ENCODE results near the gene RUSC2. TPM values are rescaled to one million over a fixed set of nuclear protein-coding genes. Genes with fewer than 3 reads are reported as not detected.
A peak's percentile ranks its signal among the peaks of the same experiment; 100 is the strongest.
"Not testable (repeated sequence)": the region's sequence is repeated elsewhere in the genome, so short reads cannot be mapped to it uniquely, and the experiment has no call there.

Gene RUSC2
- total RNA-seq, 4 donors from 2014 or later = 18.5 to 32.0 (median 30.1) TPM

DNA sequence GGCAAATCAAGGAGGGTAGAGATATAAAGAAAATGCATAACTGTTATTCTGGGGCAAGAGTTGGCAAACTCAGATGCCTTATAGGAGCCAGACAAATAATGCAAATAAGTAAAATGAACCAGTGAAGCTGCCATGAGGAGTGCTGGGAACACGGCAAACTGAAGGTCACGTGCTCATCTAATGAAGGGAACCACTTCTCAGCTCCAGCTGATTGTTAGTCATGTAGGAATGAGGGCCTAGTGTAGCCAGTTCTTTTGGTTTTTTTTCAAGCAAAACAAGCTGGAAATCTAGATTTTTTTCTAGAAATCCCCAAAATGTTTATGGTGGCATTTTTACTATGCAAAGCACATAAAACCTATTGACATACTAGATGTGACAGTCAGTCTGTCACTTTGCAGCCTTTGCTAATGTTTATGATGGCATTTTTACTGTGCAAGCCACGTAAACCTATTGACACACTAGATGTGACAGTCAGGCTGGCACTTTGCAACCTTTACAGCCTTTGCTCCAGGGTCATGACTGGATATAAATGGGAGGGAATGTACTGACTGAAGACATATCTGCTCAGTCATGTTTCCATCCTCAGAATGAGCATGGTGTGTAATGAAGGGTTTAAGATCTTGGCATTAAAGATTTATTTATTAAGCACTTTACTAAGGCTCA lies 39.4 kb downstream of the RUSC2 start:
- intact Hi-C loops (cut with DNase I; ENCODE audit: low total_unique reads) = no loop called here
- WGBS, 2 donors = 86 to 91% methylated on average over 3 of the region's 3 CpGs

DNA sequence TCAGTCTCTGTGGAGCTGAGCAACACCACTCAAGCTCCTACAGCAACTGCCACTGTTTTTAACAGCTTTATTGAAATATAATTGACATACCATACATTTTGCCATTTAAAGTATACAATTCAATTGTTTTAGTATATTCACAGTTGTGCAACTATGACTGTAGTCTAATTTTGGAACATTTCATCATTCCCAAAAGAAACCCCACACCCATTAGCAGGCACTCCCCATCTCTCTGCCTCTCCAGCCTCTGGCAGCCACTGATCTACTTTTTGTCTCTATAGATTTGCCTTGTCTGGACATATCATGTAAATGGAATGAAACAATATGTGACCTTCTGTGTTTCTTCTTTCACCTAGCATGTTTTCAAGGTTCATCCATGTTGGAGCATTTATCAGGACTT lies 43.5 kb downstream of the RUSC2 start:
- H3K4me3 ChIP-seq (ENCODE audit: low read depth, poor library complexity, severe bottlenecking) = no peak overlapping the region
- DNase-seq (ENCODE audit: low spot score in 2 of 2) = no peak
- TF ChIP-seq POLR2A (IDR thresholded peaks at IDR 0.05) = no peak
- TF ChIP-seq, protein P1, sequence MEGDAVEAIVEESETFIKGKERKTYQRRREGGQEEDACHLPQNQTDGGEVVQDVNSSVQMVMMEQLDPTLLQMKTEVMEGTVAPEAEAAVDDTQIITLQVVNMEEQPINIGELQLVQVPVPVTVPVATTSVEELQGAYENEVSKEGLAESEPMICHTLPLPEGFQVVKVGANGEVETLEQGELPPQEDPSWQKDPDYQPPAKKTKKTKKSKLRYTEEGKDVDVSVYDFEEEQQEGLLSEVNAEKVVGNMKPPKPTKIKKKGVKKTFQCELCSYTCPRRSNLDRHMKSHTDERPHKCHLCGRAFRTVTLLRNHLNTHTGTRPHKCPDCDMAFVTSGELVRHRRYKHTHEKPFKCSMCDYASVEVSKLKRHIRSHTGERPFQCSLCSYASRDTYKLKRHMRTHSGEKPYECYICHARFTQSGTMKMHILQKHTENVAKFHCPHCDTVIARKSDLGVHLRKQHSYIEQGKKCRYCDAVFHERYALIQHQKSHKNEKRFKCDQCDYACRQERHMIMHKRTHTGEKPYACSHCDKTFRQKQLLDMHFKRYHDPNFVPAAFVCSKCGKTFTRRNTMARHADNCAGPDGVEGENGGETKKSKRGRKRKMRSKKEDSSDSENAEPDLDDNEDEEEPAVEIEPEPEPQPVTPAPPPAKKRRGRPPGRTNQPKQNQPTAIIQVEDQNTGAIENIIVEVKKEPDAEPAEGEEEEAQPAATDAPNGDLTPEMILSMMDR (IDR thresholded peaks at IDR 0.05) = no peak
- intact Hi-C loops (cut with DNase I; ENCODE audit: low total_unique reads) = no loop called here

More for the DNA sequence above, 39.4 kb downstream of the RUSC2 start:
- TF ChIP-seq, protein P1 (IDR thresholded peaks at IDR 0.05) = no peak
- no peak for TF ChIP-seq POLR2A (IDR thresholded peaks at IDR 0.05)
- no peak overlapping the region for H3K4me3 ChIP-seq (ENCODE audit: low read depth, poor library complexity, severe bottlenecking)
- DNase-seq (ENCODE audit: low spot score in 2 of 2) = no peak

DNA sequence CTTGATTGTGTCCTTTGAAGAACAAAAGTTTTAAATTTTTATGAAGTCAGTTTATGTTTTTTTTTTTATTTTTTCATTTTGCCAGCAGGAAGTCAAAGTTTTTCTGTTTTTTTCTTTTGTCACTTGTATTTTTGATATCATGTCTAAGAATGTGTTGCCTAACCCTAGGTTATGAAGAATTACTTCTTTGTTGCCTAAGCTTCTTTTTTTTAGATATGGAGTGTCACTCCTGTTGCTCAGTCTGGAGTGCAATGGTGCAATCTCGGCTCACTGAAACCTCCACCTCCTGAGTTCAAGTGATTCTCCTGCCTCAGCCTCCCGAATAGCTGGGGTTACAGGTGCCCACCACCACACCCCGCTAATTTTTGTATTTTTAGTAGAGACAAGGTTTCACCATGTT lies 45.0 kb downstream of the RUSC2 start:
- H3K4me3 ChIP-seq (ENCODE audit: low read depth, poor library complexity, severe bottlenecking); DNase-seq (ENCODE audit: low spot score in 2 of 2); intact Hi-C loops (cut with DNase I; ENCODE audit: low total_unique reads): not testable (repeated sequence)
- WGBS, 2 donors = 90 to 95% methylated on average over 3 of the region's 3 CpGs

DNA sequence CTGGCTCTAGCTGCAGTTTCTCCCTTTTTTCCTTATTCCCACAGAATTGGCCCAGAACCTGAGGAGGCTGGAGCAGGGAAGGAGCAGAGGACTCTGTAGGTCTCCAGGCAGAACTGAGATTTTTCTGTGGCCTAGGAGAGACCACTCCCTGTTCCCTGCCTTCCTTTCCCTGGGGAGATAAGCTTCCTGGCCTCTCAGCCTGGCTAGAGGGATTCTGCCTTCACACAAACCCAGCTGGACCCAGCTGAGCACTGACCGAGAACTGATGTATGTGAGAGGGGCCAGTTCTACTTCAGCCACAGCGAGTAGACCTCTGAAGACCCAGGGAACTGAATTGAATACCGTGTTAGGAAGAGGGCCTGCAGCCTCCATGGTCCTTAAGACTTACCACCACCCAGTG lies 48.0 kb downstream of the RUSC2 start:
- no peak for TF ChIP-seq POLR2A (IDR thresholded peaks at IDR 0.05)
- TF ChIP-seq, protein P1 (IDR thresholded peaks at IDR 0.05) = no peak
- no peak overlapping the region for H3K4me3 ChIP-seq (ENCODE audit: low read depth, poor library complexity, severe bottlenecking)
- intact Hi-C loops (cut with DNase I; ENCODE audit: low total_unique reads) = no loop called here
- WGBS, 2 donors = 47 to 64% methylated on average over 3 of the region's 3 CpGs
- peak in 1 of 2 donors; percentile 85 for DNase-seq (ENCODE audit: low spot score in 2 of 2)

DNA sequence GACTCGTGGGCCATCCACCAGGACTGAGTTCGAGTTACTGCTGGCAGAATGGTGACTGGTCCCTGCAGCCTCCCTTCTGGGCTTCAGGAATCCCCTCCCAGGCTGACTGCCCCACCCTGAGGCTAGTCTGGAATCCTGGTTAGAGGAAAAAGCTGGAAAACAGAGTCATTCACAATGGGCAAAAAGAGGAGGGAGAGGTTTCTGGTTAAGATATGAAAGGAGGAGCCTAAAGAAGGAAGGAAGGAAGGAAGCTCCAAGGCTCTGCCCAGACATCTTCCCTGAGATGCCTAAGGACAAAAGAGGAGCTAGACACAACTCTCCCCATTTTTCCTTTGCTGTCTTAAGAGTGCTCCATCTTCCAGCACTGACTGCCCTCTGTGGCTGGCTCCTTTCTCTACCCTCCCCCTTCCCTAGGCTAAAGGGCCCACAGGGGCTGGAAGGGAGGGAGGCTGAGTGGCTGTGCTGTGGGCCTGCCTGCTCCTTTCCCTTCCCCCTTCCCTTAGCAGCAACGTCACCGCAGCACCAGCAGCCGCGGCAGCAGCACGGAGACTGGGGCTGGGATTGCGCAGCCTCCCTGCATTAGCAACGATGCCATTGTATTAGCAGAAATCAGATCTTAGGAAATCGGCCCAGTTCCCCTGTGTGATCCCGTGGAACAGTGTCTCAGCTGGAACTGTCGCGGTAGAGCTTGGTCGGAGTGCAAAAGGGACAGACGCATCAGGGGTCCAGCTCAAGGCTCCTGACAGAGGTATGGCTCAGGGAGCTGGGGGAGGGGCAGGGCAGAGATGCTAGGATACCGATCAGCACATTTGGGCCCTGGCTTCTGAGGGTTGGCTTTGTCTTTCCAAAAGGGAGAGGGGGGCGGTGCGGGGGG lies 48.7 kb downstream of the RUSC2 start:
- intact Hi-C loops (cut with DNase I; ENCODE audit: low total_unique reads) = no loop called here
- no peak overlapping the region for H3K4me3 ChIP-seq (ENCODE audit: low read depth, poor library complexity, severe bottlenecking)
- DNase-seq (ENCODE audit: low spot score in 2 of 2) = peak in 1 of 2 donors; percentile 94
- 15 to 19% methylated on average over 16 to 18 of the region's 18 CpGs for WGBS, 2 donors
- TF ChIP-seq, protein P1 (IDR thresholded peaks at IDR 0.05) = no peak
- TF ChIP-seq POLR2A (IDR thresholded peaks at IDR 0.05) = no peak

Other genes starting within 250 kb of the RUSC2 start
- 10 to 100 TPM; 20.8 to 43.5 (median 33.0) TPM for gene TESK1, start 115.2 kb downstream of the RUSC2 start, total RNA-seq
- 1 to 10 TPM; 1.2 to 5.6 (median 2.0) TPM for gene CD72, start 128.3 kb downstream of the RUSC2 start, total RNA-seq
- gene SIT1, start 160.8 kb downstream of the RUSC2 start, total RNA-seq = not detected
- over 10,000 TPM in 1 of 4 donors, 1,000 to 10,000 TPM in 3; 1,358 to 15,269 (median 4,926) TPM for gene RMRP, start 167.9 kb downstream of the RUSC2 start, total RNA-seq
- gene CCDC107, start 168.2 kb downstream of the RUSC2 start, total RNA-seq = 10 to 100 TPM; 15.1 to 30.5 (median 21.2) TPM
- gene ARHGEF39, start 175.1 kb downstream of the RUSC2 start, total RNA-seq = 1 to 10 TPM in 2 of 4 donors, under 1 TPM in 2; 0.32 to 7.6 (median 0.86) TPM
- gene CA9, start 183.8 kb downstream of the RUSC2 start, total RNA-seq = 10 to 100 TPM in 1 of 4 donors, 1 to 10 TPM in 2, under 1 TPM in 1; 0.25 to 22.2 (median 4.2) TPM
- gene TPM2, start 199.8 kb downstream of the RUSC2 start, total RNA-seq = 100 to 1,000 TPM in 1 of 4 donors, 10 to 100 TPM in 3; 36.3 to 190 (median 68.6) TPM
- gene TLN1, start 242.1 kb downstream of the RUSC2 start, total RNA-seq = 100 to 1,000 TPM; 101 to 176 (median 155) TPM
- 10 to 100 TPM; 18.2 to 26.6 (median 20.5) TPM for gene CREB3, start 242.6 kb downstream of the RUSC2 start, total RNA-seq